ENCODE data around the gene ARL15.

ARL15 gene

DNA sequence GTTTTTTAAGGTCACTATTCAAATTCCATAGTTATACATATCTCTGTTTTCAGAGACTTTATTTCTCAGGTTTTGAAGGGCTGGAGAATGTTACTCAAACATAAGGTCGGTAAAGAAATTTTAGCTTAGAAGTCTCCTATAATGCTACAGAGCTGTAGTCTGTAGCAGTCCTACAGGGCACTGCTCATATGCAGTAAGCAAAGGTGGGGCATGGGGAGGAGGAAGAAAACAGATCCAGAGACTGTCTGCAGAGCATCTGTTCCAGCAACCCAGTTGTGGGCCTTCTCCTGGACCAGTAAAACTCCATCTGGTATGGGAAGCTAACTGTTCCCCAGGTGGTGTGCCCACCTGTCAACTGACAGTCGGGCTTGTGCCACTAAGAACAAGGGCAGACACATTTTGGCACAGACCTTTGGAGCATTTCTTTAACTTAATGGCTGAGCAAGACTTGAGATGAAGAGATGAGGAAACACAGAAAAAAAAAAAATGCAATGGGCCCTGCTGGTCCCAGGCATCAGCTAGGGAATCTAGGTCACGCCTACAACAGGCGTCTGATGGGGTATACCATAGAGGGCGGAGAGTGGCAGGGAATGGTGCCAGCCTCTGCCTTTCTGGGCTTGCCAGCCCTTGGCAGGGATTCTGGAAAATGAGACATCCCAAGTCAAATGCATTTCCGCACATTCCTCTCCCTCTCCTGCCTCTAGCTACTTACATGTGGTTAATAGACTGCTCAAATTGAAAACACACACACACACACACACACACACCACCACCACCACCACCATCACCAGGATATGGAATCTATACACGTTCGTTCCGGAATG lies 218.9 kb downstream of the ARL15 start:
- no peaks in the 10 kb centered on the region for H3K9me2 ChIP-seq (replicated peaks; ENCODE audit: low read depth, low read length)

DNA sequence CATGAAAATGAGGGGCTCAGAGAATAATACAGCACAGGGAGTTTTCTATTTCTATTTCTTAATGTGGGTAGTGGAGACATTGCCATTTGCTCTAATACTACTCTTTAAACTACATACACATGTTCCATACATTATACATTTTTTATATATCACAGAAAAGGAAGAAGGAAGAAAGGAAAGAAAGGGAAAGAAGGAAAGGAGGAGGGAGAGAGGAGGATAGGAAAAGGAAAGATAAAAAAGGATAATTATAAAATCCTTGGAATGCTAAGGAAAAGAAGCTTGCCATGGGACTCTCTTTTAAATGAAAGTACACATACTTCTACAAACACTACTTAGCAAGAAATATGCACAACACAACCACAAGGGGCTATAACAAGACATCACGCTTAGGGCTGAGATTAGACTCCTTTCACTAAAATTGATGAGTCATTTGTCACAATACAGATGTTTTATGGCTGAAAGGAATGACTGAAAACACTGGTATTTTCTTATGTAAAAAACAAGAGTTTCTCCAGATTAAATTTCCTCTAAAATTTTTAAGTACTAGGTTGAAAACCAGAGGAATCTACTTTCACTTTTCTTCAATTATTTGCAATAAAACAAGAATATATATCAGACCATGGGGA lies 219.8 kb downstream of the ARL15 start:
- H3K4me2 ChIP-seq (ENCODE audit: low read depth, low read length, poor library complexity, severe bottlenecking): no peak overlapping the region
- no peak overlapping the region for H3K9ac ChIP-seq (ENCODE audit: low read depth, low read length, poor library complexity, severe bottlenecking)
- no peaks in the 10 kb centered on the region for H3K4me1 ChIP-seq (ENCODE audit: insufficient read depth, low read length, poor library complexity, severe bottlenecking)
- H3K9me3 ChIP-seq (ENCODE audit: insufficient read depth, low read depth, low read length): no peaks in the 10 kb centered on the region
- TF ChIP-seq EZH2phosphoT487 (IDR thresholded peaks at IDR 0.05; ENCODE audit: borderline replicate concordance): no peak
- TF ChIP-seq, protein P1, sequence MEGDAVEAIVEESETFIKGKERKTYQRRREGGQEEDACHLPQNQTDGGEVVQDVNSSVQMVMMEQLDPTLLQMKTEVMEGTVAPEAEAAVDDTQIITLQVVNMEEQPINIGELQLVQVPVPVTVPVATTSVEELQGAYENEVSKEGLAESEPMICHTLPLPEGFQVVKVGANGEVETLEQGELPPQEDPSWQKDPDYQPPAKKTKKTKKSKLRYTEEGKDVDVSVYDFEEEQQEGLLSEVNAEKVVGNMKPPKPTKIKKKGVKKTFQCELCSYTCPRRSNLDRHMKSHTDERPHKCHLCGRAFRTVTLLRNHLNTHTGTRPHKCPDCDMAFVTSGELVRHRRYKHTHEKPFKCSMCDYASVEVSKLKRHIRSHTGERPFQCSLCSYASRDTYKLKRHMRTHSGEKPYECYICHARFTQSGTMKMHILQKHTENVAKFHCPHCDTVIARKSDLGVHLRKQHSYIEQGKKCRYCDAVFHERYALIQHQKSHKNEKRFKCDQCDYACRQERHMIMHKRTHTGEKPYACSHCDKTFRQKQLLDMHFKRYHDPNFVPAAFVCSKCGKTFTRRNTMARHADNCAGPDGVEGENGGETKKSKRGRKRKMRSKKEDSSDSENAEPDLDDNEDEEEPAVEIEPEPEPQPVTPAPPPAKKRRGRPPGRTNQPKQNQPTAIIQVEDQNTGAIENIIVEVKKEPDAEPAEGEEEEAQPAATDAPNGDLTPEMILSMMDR (conservative IDR thresholded peaks at IDR 0.05; ENCODE audit: low read length): no peak; the same call in none of the 2 replicates
- H3F3A ChIP-seq (ENCODE audit: low read depth): no peaks in the 10 kb centered on the region
- no peaks in the 10 kb centered on the region for H3K79me2 ChIP-seq (ENCODE audit: insufficient read depth, low read length)
- H2AFZ ChIP-seq (ENCODE audit: low read length): no peak overlapping the region
- no peaks in the 10 kb centered on the region for H3K36me3 ChIP-seq (ENCODE audit: insufficient read depth, low read length)
- H3K9me2 ChIP-seq (replicated peaks; ENCODE audit: low read depth, low read length): no peaks in the 10 kb centered on the region
- H3K27me3 ChIP-seq (ENCODE audit: insufficient read depth, low read length, poor library complexity, severe bottlenecking): no peaks in the 10 kb centered on the region
- no peaks in the 10 kb centered on the region for H4K20me1 ChIP-seq (ENCODE audit: insufficient read depth, low read length, poor library complexity, severe bottlenecking)
- H3K4me3 ChIP-seq (ENCODE audit: low read length, poor library complexity, severe bottlenecking): no peak overlapping the region

More for the DNA sequence above, 218.9 kb downstream of the ARL15 start:
- Histone ChIP-seq H3K79me2 (ENCODE audit: insufficient read depth, low read length) (no peaks in the 10 kb centered on the region), H3K9me3 (ENCODE audit: insufficient read depth, low read depth, low read length) (no peaks in the 10 kb centered on the region), H3K4me1 (ENCODE audit: insufficient read depth, low read length, poor library complexity, severe bottlenecking) (no peaks in the 10 kb centered on the region), H3K4me2 (ENCODE audit: low read depth, low read length, poor library complexity, severe bottlenecking) (no peak overlapping the region), H3K4me3 (ENCODE audit: low read length, poor library complexity, severe bottlenecking) (no peak overlapping the region), H3K27me3 (ENCODE audit: insufficient read depth, low read length, poor library complexity, severe bottlenecking) (no peaks in the 10 kb centered on the region), H3K9ac (ENCODE audit: low read depth, low read length, poor library complexity, severe bottlenecking) (no peak overlapping the region), H3F3A (ENCODE audit: low read depth) (no peaks in the 10 kb centered on the region), H3K36me3 (ENCODE audit: insufficient read depth, low read length) (no peaks in the 10 kb centered on the region), H2AFZ (ENCODE audit: low read length) (no peak overlapping the region), H4K20me1 (ENCODE audit: insufficient read depth, low read length, poor library complexity, severe bottlenecking) (no peaks in the 10 kb centered on the region)
- no peak for TF ChIP-seq EZH2phosphoT487 (IDR thresholded peaks at IDR 0.05; ENCODE audit: borderline replicate concordance)
- TF ChIP-seq, protein P1 (conservative IDR thresholded peaks at IDR 0.05; ENCODE audit: low read length): no peak

DNA sequence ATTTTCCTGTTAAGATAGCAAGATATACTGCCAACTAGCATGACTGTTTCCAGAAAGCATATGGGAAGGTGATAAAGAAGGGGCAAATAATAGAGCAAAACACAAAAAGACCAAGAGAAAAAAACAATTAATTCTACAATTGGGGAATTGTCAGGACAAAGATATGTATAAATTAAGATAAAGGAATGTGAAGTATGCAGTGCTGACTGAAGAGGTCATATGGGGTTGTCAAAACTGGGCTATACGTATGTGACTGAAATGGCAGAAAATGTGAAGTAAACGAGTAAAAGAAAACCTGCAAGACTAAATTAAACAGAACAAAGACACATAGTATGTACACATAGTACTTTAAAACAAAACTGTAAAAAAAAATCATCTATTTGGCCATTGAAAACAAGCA lies 222.3 kb downstream of the ARL15 start:
- Histone ChIP-seq H3K9me2 (replicated peaks; ENCODE audit: low read depth, low read length) (no peaks in the 10 kb centered on the region), H3K4me2 (ENCODE audit: low read depth, low read length, poor library complexity, severe bottlenecking) (no peak overlapping the region), H3K9ac (ENCODE audit: low read depth, low read length, poor library complexity, severe bottlenecking) (no peak overlapping the region), H3K4me1 (ENCODE audit: insufficient read depth, low read length, poor library complexity, severe bottlenecking) (no peaks in the 10 kb centered on the region), H3K27me3 (ENCODE audit: insufficient read depth, low read length, poor library complexity, severe bottlenecking) (no peaks in the 10 kb centered on the region), H3F3A (ENCODE audit: low read depth) (no peaks in the 10 kb centered on the region), H4K20me1 (ENCODE audit: insufficient read depth, low read length, poor library complexity, severe bottlenecking) (no peaks in the 10 kb centered on the region), H3K4me3 (ENCODE audit: low read length, poor library complexity, severe bottlenecking) (no peak overlapping the region), H3K9me3 (ENCODE audit: insufficient read depth, low read depth, low read length) (no peaks in the 10 kb centered on the region), H3K79me2 (ENCODE audit: insufficient read depth, low read length) (no peaks in the 10 kb centered on the region), H3K36me3 (ENCODE audit: insufficient read depth, low read length) (no peaks in the 10 kb centered on the region), H2AFZ (ENCODE audit: low read length) (no peak overlapping the region)
- no peak for TF ChIP-seq EZH2phosphoT487 (IDR thresholded peaks at IDR 0.05; ENCODE audit: borderline replicate concordance)
- TF ChIP-seq, protein P1 (conservative IDR thresholded peaks at IDR 0.05; ENCODE audit: low read length): no peak

Data from Loucy (cell line).